GM18507 (cell line): ENCODE results near the gene P3H2.
"Not testable (repeated sequence)": the region's sequence is repeated elsewhere in the genome, so short reads cannot be mapped to it uniquely, and the experiment has no call there.

Experiments used
- DNase-seq: peaks from one replicate; pipeline ENCODE4 v3.0.0; 2011; ENCODE audit warnings: low read depth; ENCODE audit not compliant: insufficient read length; ENCODE audit errors: extremely low spot score
- FAIRE-seq: peaks from 2 replicates; lab custom pipeline; 2011; peaks lifted over from hg19 to GRCh38; lab: Jason Lieb, UNC

P3H2 gene

GRCh38 chr3:190092250-190092649 is 28.4 kb downstream of the P3H2 start:
- FAIRE-seq = no peak
- DNase-seq = no peak

- FAIRE-seq (no peak), DNase-seq (no peak)
These were observed 31.0 kb downstream of the P3H2 start for GRCh38 chr3:190089711-190090110.

GRCh38 chr3:190088890-190089289 is 31.8 kb downstream of the P3H2 start:
- FAIRE-seq = no peak

GRCh38 chr3:190086191-190086590 is 34.5 kb downstream of the P3H2 start:
- FAIRE-seq (no peak), DNase-seq (no peak)

More at GRCh38 chr3:190088890-190089289, 31.8 kb downstream of the P3H2 start:
- DNase-seq = no peak

- no peak for DNase-seq
- no peak for FAIRE-seq
These were observed 35.7 kb downstream of the P3H2 start for GRCh38 chr3:190084983-190085382.

- no peak for DNase-seq
- FAIRE-seq = no peak
These were observed 37.1 kb downstream of the P3H2 start for GRCh38 chr3:190083635-190084034.

- no peak for DNase-seq
These were observed 39.3 kb downstream of the P3H2 start for GRCh38 chr3:190081389-190081788.

GRCh38 chr3:190079173-190079572 is 41.5 kb downstream of the P3H2 start:
- not testable (repeated sequence) for DNase-seq, FAIRE-seq

More at GRCh38 chr3:190081389-190081788, 39.3 kb downstream of the P3H2 start:
- no peak for FAIRE-seq

- no peak for FAIRE-seq
These were observed 43.2 kb downstream of the P3H2 start for GRCh38 chr3:190077395-190078045.

GRCh38 chr3:190076601-190077394 is 43.9 kb downstream of the P3H2 start:
- no peak for DNase-seq
- FAIRE-seq = no peak

More at GRCh38 chr3:190077395-190078045, 43.2 kb downstream of the P3H2 start:
- no peak for DNase-seq

- FAIRE-seq (no peak), DNase-seq (no peak)
These were observed 44.6 kb downstream of the P3H2 start for GRCh38 chr3:190076136-190076535.

GRCh38 chr3:190074817-190075216 is 45.9 kb downstream of the P3H2 start:
- DNase-seq (no peak), FAIRE-seq (no peak)

- FAIRE-seq = no peak
- DNase-seq = no peak
These were observed 47.3 kb downstream of the P3H2 start for GRCh38 chr3:190073264-190074008.

GRCh38 chr3:190072856-190073255 is 47.8 kb downstream of the P3H2 start:
- FAIRE-seq (no peak), DNase-seq (no peak)

GRCh38 chr3:190071921-190072320 is 48.8 kb downstream of the P3H2 start:
- not testable (repeated sequence) for FAIRE-seq, DNase-seq

- no peak for DNase-seq
- no peak for FAIRE-seq
These were observed 49.9 kb downstream of the P3H2 start for GRCh38 chr3:190070622-190071347.

GRCh38 chr3:190065204-190065603 is 55.5 kb downstream of the P3H2 start:
- no peak for FAIRE-seq
- no peak for DNase-seq

GRCh38 chr3:190064659-190065058 is 56.0 kb downstream of the P3H2 start:
- FAIRE-seq (no peak), DNase-seq (no peak)

- no peak for DNase-seq
- no peak for FAIRE-seq
These were observed 56.6 kb downstream of the P3H2 start for GRCh38 chr3:190064112-190064511.

- FAIRE-seq = no peak
- no peak for DNase-seq
These were observed 57.2 kb downstream of the P3H2 start for GRCh38 chr3:190063490-190063889.
